ENCODE data around the gene ACTN4.

ACTN4 gene

GRCh38 chr19:38781058-38781457, 133.6 kb downstream of the ACTN4 start:
- Histone ChIP-seq H3K36me3 (ENCODE audit: control insufficient read depth, insufficient read depth, low read length) (no peaks in the 10 kb centered on the region), H3K27me3 (replicated peaks; ENCODE audit: control insufficient read depth, insufficient read depth, low read length, poor library complexity, severe bottlenecking) (no peaks in the 10 kb centered on the region), H3K9me3 (ENCODE audit: control insufficient read depth, low read length) (no peaks in the 10 kb centered on the region), H3K4me1 (ENCODE audit: control insufficient read depth, insufficient read depth, low read length, poor library complexity, severe bottlenecking) (no peaks in the 10 kb centered on the region), H3K27ac (ENCODE audit: insufficient read depth, low read length, poor library complexity, severe bottlenecking) (no peak overlapping the region), H3K4me3 (ENCODE audit: insufficient read depth, low read depth, low read length, poor library complexity, severe bottlenecking) (no peak overlapping the region)
- DNase-seq: no peak
